HepG2 (cell line): ENCODE measurements around the gene CNNM4. TPM values are rescaled to one million over a fixed set of nuclear protein-coding genes. Genes with fewer than 3 reads are reported as not detected.

Experiments
- ARNT ChIP-seq: fragments of 450-650 bp; IDR thresholded peaks from 2 replicates; pipeline ENCODE4 v1.6.1; 2017
- CHD2 ChIP-seq: IDR thresholded peaks from 2 replicates; pipeline ENCODE4 v1.6.1; 2011; ENCODE audit warnings: low read depth, low read length, improper control_type of control experiment
- DMAP1 ChIP-seq: IDR thresholded peaks from 2 replicates; pipeline ENCODE4 v1.6.1; 2016
- HOXA3 ChIP-seq: sonication (generic); formaldehyde crosslinking; IDR thresholded peaks from 2 replicates; pipeline ENCODE4 v1.5.0; 2020; ENCODE audit warnings: missing genetic modification reagents
- HOXA7 ChIP-seq: sonication (generic); formaldehyde crosslinking; IDR thresholded peaks from 2 replicates; pipeline ENCODE4 v1.8.1; 2022; ENCODE audit warnings: mild to moderate bottlenecking, missing genetic modification reagents, moderate library complexity
- IKZF1 ChIP-seq: fragments of 450-650 bp; IDR thresholded peaks from 2 replicates; pipeline ENCODE4 v1.7.1; 2016
- KLF11 ChIP-seq: IDR thresholded peaks from 2 replicates; pipeline ENCODE4 v1.6.1; 2016; ENCODE audit warnings: missing compliant biosample characterization
- KLF6 ChIP-seq: IDR thresholded peaks from 2 replicates; pipeline ENCODE4 v1.8.0; 2016; ENCODE audit warnings: missing biosample characterization, missing genetic modification reagents
- NFATC3 ChIP-seq: sonication (generic); formaldehyde crosslinking; IDR thresholded peaks from 2 replicates; pipeline ENCODE4 v1.5.1; 2020; ENCODE audit warnings: mild to moderate bottlenecking, missing genetic modification reagents
- NFYB ChIP-seq: sonication (generic); formaldehyde crosslinking; IDR thresholded peaks from 2 replicates; pipeline ENCODE4 v1.4.0; 2020; ENCODE audit warnings: missing genetic modification reagents
- NRL ChIP-seq: sonication (generic); formaldehyde crosslinking; IDR thresholded peaks from 2 replicates; pipeline ENCODE4 v1.5.0; 2020; ENCODE audit warnings: missing genetic modification reagents, mild to moderate bottlenecking, moderate library complexity, borderline replicate concordance
- SAP130 ChIP-seq: IDR thresholded peaks from 2 replicates; pipeline ENCODE4 v1.6.1; 2016; ENCODE audit warnings: low read depth
- TCF7L2 ChIP-seq: IDR thresholded peaks from 2 replicates; pipeline ENCODE4 v1.6.1; 2011; ENCODE audit warnings: mild to moderate bottlenecking, low read depth, low read length, moderate library complexity
- TP53 ChIP-seq: sonication (generic); formaldehyde crosslinking; conservative IDR thresholded peaks from 2 replicates; pipeline ENCODE4 v1.4.0; 2020; ENCODE audit warnings: missing genetic modification reagents
- ZKSCAN1 ChIP-seq: fragments of 150-350 bp; IDR thresholded peaks from 2 replicates; pipeline ENCODE4 v1.6.1; 2014; ENCODE audit warnings: low read length
- ZNF121 ChIP-seq: sonication (generic); formaldehyde crosslinking; IDR thresholded peaks from 2 replicates; pipeline ENCODE4 v1.5.0; 2020; ENCODE audit warnings: mild to moderate bottlenecking, missing genetic modification reagents
- ZNF496 ChIP-seq: sonication (generic); formaldehyde crosslinking; IDR thresholded peaks from 2 replicates; pipeline ENCODE4 v1.8.1; 2023; ENCODE audit warnings: mild to moderate bottlenecking, moderate library complexity, missing genetic modification reagents; ENCODE audit not compliant: insufficient replicate concordance
- polyA plus RNA-seq, 8 experiments: library from polyadenylated mRNA; depleted of rRNA in 3 of 8; stranded (reverse) in 7 of 8; unstranded in 1 of 8; fragments of >200 nt; fragmentation: Illumina TruSeq in 4 of 8; extraction: Trizol in 4 of 8; gene quantifications; 2 replicates each; pipeline versions ENCODE4 v1.2.1 to v1.2.3, GENCODE V29; 2011 to 2016; ENCODE audit warnings: low read depth in 4 of 8, missing spikeins in 1 of 8, mixed read lengths in 1 of 8; ENCODE audit not compliant: insufficient read depth in 1 of 8
- total RNA-seq, 5 experiments: library from RNA; depleted of rRNA; stranded (reverse); fragments of >200 nt; fragmentation: Illumina TruSeq; extraction: Trizol; gene quantifications; 2 replicates each; pipeline ENCODE4 v1.2.3, GENCODE V29; 2016; ENCODE audit warnings: low read depth in 1 of 5
- TF ChIP-seq, protein P1 (sequence below): sonication (generic); formaldehyde crosslinking; IDR thresholded peaks from 2 replicates; pipeline ENCODE4 v1.5.0; 2020; ENCODE audit warnings: missing genetic modification reagents
- TF ChIP-seq, protein P2 (sequence below): sonication (generic); formaldehyde crosslinking; IDR thresholded peaks from 2 replicates; pipeline ENCODE4 v1.4.0; 2020; ENCODE audit warnings: mild to moderate bottlenecking, missing genetic modification reagents
- TF ChIP-seq, protein P3 (sequence below): sonication (generic); formaldehyde crosslinking; IDR thresholded peaks from 2 replicates; pipeline ENCODE4 v1.8.0; 2022; ENCODE audit warnings: mild to moderate bottlenecking, missing genetic modification reagents, moderate library complexity
- TF ChIP-seq, protein P4 (sequence below): sonication (generic); formaldehyde crosslinking; IDR thresholded peaks from 2 replicates; pipeline ENCODE4 v1.4.0; 2020; ENCODE audit warnings: mild to moderate bottlenecking, missing genetic modification reagents
- TF ChIP-seq, protein P5 (sequence below): IDR thresholded peaks from 2 replicates; pipeline ENCODE4 v1.6.1; 2018; ENCODE audit warnings: missing genetic modification reagents
- TF ChIP-seq, protein P6 (sequence below): sonication (generic); formaldehyde crosslinking; IDR thresholded peaks from 2 replicates; pipeline ENCODE4 v1.4.0; 2020; ENCODE audit warnings: missing genetic modification reagents, low read depth, mild to moderate bottlenecking, borderline replicate concordance

The CNNM4 gene
- total and polyA plus RNA-seq, 2 of the 13 experiments (the other 11 are each of a cell fraction or from before 2014, with no cell fraction given): 5.9 to 8.4 TPM

DNA sequence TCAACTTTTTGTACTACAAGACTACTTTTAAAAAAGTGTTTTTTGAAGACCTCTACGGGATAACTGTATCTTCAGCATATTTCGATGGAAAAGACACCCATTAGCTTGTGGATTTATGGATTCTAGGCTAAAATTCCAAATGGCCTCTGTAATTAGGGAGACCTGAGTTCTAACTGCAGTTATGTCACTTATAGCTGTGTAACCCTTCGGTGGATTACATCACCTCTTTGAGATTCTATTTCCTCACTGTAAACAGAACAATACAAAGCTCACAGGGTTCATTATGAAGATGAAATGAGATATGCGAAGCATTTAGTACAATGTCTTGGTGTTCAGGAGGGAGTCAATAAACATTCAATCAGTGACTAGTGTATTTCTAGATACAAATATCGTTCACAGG, 45.0 kb upstream of the CNNM4 start (continued):
- TF ChIP-seq, protein P1, sequence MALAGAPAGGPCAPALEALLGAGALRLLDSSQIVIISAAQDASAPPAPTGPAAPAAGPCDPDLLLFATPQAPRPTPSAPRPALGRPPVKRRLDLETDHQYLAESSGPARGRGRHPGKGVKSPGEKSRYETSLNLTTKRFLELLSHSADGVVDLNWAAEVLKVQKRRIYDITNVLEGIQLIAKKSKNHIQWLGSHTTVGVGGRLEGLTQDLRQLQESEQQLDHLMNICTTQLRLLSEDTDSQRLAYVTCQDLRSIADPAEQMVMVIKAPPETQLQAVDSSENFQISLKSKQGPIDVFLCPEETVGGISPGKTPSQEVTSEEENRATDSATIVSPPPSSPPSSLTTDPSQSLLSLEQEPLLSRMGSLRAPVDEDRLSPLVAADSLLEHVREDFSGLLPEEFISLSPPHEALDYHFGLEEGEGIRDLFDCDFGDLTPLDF (CRISPR knock-in tag): 0 out of 2 replicates have a peak, but pooled peaks have one; percentile 20
- TF ChIP-seq DMAP1 (CRISPR knock-in tag) (no peak), NFYB (CRISPR knock-in tag) (no peak), HOXA7 (CRISPR knock-in tag) (no peak), TP53 (CRISPR knock-in tag) (no peak), HOXA3 (CRISPR knock-in tag) (no peak), CHD2 (no peak), SAP130 (peak; percentile 54), KLF6 (CRISPR knock-in tag) (peak; percentile 65; the same call in 1 of the 2 replicates), ARNT (no peak), NRL (CRISPR knock-in tag) (no peak), TCF7L2 (no peak), ZNF121 (CRISPR knock-in tag) (no peak), ZNF496 (CRISPR knock-in tag) (no peak), KLF11 (CRISPR knock-in tag) (no peak), IKZF1 (no peak), ZKSCAN1 (no peak), NFATC3 (no peak)
- TF ChIP-seq, protein P2, sequence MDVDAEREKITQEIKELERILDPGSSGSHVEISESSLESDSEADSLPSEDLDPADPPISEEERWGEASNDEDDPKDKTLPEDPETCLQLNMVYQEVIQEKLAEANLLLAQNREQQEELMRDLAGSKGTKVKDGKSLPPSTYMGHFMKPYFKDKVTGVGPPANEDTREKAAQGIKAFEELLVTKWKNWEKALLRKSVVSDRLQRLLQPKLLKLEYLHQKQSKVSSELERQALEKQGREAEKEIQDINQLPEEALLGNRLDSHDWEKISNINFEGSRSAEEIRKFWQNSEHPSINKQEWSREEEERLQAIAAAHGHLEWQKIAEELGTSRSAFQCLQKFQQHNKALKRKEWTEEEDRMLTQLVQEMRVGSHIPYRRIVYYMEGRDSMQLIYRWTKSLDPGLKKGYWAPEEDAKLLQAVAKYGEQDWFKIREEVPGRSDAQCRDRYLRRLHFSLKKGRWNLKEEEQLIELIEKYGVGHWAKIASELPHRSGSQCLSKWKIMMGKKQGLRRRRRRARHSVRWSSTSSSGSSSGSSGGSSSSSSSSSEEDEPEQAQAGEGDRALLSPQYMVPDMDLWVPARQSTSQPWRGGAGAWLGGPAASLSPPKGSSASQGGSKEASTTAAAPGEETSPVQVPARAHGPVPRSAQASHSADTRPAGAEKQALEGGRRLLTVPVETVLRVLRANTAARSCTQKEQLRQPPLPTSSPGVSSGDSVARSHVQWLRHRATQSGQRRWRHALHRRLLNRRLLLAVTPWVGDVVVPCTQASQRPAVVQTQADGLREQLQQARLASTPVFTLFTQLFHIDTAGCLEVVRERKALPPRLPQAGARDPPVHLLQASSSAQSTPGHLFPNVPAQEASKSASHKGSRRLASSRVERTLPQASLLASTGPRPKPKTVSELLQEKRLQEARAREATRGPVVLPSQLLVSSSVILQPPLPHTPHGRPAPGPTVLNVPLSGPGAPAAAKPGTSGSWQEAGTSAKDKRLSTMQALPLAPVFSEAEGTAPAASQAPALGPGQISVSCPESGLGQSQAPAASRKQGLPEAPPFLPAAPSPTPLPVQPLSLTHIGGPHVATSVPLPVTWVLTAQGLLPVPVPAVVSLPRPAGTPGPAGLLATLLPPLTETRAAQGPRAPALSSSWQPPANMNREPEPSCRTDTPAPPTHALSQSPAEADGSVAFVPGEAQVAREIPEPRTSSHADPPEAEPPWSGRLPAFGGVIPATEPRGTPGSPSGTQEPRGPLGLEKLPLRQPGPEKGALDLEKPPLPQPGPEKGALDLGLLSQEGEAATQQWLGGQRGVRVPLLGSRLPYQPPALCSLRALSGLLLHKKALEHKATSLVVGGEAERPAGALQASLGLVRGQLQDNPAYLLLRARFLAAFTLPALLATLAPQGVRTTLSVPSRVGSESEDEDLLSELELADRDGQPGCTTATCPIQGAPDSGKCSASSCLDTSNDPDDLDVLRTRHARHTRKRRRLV: no peak
- TF ChIP-seq, protein P3, sequence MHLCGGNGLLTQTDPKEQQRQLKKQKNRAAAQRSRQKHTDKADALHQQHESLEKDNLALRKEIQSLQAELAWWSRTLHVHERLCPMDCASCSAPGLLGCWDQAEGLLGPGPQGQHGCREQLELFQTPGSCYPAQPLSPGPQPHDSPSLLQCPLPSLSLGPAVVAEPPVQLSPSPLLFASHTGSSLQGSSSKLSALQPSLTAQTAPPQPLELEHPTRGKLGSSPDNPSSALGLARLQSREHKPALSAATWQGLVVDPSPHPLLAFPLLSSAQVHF (CRISPR knock-in tag): no peak
- TF ChIP-seq, protein P4, sequence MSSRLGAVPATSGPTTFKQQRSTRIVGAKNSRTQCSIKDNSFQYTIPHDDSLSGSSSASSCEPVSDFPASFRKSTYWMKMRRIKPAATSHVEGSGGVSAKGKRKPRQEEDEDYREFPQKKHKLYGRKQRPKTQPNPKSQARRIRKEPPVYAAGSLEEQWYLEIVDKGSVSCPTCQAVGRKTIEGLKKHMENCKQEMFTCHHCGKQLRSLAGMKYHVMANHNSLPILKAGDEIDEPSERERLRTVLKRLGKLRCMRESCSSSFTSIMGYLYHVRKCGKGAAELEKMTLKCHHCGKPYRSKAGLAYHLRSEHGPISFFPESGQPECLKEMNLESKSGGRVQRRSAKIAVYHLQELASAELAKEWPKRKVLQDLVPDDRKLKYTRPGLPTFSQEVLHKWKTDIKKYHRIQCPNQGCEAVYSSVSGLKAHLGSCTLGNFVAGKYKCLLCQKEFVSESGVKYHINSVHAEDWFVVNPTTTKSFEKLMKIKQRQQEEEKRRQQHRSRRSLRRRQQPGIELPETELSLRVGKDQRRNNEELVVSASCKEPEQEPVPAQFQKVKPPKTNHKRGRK (CRISPR knock-in tag): no peak
- TF ChIP-seq, protein P5, sequence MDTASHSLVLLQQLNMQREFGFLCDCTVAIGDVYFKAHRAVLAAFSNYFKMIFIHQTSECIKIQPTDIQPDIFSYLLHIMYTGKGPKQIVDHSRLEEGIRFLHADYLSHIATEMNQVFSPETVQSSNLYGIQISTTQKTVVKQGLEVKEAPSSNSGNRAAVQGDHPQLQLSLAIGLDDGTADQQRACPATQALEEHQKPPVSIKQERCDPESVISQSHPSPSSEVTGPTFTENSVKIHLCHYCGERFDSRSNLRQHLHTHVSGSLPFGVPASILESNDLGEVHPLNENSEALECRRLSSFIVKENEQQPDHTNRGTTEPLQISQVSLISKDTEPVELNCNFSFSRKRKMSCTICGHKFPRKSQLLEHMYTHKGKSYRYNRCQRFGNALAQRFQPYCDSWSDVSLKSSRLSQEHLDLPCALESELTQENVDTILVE (CRISPR knock-in tag): peak; percentile 56; the same call in 1 of the 2 replicates
- TF ChIP-seq, protein P6, sequence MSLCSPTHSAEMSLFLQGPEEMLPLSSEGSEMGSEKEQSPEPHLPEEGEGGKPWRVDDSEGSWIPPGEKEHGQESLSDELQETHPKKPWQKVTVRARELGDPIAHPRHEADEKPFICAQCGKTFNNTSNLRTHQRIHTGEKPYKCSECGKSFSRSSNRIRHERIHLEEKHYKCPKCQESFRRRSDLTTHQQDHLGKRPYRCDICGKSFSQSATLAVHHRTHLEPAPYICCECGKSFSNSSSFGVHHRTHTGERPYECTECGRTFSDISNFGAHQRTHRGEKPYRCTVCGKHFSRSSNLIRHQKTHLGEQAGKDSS: no peak
